Superior temporal gyrus (tissue), 1 donor: ENCODE data around the gene PRDM16.

Experiments used
- DNase-seq: peaks from one replicate; pipeline ENCODE4 v3.0.0-alpha.2; 2016; ENCODE audit errors: extremely low spot score

PRDM16 gene

DNA sequence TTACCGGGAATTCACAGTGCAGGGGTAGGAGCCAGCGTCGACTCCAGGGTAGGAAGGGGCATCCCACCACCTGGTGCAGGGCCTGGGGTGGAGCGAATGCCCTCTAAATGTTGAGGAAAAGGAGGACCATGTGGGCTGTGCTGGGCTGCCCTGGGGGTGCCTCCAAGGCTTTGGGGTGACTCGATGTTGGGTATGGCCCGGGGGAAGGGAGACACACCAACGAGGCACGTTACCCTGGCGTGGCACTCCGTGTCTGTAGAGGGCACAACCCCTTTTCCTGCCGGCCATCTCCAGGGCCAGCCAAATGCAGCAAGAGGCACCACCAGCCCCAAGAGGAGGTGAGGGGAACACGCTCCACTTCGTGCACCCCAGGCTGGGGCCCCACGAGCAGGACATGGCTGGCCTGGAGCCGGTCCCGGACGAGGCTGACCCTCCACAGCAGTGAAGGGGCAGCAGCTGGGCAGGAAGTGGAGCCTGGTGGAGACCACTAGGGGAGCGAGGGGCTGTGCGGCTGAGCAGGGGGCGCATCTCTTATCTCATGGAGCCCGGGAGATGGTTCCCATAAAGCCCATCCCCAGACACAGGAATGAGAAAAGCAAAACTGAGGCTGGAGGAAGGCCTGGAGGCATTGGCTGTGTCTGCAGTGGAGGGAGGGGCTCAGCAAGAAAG, 36.5 kb upstream of the PRDM16 start:
- DNase-seq = no peak

DNA sequence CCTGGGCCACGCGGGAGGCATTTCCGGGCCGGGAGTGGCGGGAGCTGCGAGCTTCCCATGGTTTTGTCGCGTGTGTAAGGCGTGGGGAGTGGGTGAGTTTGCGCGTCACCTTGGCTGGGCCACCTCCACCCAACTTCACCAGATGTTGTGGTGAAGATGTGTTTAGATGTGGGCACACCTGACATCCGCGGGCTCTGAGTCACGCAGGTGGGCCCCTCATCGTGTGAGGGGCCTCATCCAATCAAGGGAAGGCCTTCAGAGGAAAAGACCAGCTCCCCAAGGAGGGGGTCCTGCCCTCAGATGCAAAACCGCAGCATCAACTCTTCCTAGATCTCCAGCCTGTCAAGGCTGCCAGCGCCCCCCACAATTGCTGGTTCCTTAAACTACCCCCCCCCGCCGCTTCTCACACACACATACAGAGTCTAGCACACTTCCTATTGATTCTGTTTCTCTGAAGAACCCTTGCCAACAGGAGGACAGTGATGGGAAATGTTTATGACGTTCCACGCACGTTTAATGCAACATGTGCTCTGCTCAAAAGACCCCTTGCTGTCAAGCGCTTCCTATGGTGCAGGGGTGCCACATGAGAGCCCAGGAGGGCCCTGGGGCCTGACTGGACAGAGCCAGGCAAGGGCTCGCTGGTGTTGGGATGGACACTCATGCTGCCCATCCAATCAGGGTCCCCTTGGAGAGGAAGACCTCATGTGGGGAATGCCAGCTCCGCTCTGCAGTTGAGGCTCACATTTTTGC, 35.8 kb upstream of the PRDM16 start:
- DNase-seq = no peak

DNA sequence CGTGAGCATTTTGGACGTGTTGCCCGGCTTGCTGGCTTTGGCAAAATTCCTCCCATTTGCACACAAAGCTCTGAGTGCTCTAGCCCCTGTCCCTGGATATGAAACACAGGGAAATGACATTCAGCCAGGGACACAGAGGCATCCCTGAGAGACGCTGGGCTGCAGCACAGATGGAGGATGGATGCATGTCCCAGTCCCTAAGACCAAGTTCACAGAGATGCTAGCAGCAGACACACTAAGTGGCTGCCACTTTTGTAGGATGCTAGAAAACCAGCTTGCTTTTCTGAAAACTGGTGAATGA, 35.3 kb upstream of the PRDM16 start:
- no peak for DNase-seq

DNA sequence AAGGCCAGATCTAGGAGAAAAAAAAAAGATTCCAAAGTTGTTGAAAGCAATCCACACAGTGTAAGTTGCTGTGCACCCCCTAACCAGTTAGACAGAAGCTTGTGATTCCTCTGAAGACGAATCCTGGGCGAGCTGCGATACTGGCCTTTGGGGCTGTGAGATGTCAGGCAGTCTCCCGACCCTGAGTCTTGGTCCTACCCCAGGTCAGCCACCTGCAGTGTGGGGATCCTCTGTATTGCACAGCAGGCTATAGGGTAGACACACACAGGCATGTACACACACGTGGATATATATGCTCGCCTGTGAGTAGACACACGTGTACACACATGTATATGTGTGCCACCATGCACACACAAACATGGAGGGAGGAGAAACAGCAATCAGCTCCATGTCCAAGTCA, 34.8 kb upstream of the PRDM16 start:
- DNase-seq = no peak

DNA sequence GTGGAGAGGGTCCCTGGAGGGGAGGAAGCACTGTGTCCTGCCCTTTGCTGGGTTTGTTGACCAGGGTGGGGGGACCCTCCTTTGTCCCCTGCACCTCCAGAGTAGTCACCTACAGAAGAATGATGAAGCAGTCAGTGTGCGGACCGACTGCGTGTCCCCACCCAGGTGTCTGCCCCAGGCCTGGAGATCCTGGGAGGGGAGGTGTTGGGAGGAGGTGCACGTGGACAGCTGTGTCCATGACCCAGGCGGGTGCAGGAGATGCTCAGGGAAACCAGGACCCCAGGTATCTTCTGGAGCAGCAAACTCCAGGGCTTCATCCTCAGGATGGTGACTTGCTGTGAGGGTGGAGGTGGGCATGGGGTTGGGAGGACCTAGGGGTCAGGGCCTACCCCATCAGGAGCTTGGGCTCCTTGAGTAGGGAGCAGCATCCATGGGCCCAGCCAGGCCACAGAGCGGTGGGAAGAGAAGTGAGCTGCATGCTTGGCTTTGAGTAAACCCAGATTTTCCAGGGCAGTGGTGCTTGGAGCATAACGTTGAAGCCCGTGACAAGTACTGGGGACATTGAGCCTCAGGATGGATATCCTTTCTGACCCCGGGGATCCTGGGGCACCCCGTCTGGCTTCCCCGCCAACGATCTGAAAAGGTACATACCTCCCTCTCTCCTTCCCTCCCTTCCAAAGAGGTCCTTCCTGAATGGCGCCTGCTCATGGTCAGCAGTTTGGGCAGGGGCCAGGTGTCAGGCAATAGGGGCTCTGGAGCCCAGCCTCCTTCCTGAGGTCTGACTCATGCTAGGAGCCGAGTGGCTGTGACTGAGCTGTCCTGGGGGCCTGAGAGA, 34.1 kb upstream of the PRDM16 start:
- DNase-seq = no peak

DNA sequence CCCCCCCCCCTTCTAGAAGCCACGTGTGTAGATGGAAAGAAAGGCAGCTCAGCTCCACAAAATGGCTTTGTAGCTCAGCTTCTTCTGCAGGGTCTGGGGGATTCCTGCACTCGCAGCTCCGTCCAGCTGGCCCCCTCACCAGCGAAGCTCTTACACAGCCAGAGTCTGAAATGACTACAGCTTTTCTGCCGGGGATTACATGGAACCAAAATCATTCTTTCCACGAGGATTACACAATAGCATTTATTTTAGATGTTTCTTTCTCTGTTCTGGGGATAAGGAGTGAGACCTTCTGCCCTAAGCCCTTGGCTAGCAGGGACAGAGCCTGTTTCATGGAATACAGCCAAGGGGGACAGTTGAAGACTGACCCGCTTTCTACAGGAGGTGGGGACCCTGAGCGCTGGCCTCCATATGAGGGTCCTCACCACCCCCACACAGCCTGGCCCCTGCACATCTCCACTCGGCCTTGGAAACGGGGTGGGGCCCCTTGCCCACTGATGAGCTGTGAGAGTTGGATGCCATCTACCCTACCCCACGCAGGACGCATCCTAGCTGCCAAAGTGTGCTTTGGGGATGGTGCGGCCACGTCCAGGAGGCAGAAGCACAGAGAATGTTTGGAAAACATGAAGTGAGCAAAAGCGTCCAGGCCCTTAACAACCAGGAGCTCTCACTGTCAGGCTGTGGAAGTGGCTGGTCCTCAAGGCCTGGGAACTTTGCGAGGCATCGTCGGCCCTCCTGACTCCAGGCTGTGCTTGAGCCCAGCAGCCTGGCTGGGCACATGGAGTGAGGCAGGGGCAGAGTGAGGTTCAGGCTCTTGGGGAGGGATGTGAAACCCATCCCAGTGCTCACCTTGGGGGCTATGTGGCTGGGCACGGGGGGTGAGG, 33.2 kb upstream of the PRDM16 start:
- no peak for DNase-seq

DNA sequence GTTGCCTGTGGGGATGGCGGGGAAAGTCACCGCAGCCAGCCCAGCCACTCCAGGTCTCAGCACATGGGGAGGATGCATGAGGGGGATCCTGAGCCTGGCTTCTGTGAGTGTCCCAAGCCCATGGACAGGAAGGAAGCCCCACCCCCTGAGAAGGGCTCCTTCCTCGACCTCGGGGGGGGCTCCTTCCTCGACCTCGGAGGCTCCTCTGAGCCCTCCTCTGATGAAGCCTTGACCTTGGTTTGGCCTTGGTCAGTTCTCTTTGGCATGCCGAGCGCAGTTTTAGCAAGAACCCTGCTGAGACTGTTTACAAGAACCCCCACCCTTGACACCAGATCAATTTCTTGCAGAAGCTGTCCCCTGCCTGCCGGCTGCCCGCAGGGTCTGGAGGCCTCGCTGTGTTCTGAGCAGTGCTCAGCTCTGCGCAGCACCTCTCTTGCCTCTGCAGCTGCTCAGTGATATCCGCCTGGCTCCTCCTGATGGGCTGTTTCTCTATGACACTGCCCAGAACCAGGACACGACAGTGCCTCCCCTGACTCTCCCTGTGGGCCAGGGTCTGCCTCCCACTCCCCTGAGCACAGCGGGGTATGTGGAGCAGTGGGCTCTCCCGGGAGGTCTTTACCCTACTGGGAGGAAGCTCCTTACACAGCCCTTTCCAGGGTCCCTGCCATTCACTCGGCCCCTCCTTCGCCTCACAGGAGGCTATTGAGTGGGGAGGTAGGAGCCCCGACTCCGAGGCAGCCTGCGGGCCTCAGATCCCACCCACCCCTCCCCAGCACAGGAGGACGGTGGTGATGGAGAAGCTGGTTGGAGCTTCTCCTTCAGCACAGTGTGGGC, 32.3 kb upstream of the PRDM16 start:
- DNase-seq = no peak

DNA sequence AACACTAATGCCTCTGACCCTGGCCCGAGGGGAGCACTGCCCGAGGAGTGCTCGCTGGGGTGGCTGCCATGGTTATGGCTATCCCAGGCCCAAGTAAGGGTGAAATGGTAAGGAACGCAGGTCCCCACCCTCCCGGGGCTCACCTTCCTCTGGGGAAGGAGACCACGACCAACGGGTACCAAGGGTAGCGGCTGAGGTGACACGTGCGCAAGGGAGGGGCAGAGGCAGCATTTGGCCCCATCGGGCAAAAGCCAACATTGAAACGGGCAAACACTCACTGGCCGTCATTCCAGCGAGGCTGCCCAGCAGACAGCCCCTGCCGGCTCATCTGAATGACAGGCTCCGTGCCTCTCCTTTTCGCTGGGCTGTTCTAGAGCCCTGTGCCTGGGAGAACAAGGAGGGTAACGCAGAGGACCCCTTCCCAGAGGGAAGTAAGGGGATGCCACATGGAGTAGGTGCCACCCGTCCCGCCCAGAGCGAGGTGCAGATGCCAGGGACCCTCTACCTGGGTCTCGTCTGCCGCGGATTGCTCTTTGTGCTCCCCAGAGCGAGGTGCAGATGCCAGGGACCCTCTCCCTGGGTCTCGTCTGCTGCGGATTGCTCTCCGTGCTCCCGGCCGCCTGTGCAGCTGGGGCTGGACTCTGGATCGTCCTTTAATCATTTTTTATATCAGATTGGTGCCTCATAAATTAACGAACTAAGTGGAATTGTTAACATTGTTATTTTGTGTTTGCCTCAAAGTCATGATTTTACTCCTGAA, 31.5 kb upstream of the PRDM16 start:
- DNase-seq = no peak

DNA sequence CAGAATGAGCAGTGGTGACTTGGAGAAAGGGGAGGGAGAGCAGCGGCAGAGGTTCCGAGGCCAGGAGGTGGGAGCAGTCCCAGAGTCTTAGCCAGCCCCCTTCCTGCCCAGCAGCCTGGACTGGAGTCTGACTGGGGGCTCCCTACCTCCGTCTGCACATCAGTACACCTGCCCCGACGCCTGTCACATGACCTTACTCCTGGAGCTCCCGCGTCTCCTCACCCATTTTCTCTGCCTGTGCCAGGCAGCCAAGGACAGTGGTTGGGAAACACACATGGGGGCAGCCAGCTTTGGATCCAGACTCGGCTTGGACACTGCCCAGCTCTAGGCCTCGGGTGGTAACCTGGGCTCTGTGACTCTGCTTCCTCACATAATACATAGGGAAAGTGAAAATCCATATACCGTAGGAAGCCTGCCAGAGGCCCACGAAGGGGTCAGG, 30.9 kb upstream of the PRDM16 start:
- DNase-seq = no peak

DNA sequence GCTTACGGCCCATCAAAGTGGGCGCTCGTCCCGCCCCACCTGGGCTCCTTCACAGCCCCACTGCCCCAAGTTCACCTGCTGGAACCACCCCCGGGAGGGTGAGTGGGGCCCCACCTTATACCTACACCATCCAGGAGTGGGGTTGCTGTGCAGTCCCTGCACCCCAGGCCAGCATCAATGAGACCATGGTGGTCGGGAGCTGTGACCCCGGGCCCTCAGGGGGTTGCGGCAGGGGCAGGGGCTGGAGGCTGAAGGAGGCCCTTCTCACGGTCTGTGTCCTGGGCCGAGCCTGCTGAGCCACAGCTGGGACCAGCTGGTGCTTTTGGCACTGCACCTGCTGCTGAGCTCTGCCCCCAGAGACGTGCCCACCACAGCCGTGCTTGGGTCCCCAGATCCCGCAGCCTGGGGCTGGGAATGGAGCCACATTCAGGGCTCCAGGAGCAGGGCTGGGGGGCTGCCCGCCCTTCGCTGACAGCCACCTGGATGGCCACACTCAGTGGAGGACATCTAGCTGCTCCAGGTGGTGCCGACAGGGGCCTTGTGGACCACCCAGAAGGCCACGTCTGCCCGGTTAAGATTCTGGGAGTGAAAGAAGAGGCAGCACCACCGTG, 30.3 kb upstream of the PRDM16 start:
- DNase-seq = no peak

DNA sequence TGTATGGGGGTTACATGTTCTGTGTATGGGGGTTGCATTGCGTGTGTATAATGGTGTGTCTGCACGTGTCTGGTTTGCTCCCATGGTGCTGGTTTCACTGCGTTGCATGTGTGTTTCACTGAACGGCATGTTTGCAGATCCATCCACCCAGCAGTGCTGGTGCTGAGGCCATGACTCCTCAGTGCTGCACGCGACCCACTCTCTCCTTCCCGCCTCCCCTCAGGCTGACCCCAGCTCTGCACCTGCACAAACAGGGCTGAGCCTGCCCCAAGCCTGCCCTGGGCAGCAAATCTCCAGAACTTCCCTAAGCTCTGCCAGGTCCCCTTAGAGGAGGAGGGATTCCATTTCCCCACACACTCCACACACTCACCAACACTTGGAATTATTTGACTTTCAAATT, 29.0 kb upstream of the PRDM16 start:
- no peak for DNase-seq

DNA sequence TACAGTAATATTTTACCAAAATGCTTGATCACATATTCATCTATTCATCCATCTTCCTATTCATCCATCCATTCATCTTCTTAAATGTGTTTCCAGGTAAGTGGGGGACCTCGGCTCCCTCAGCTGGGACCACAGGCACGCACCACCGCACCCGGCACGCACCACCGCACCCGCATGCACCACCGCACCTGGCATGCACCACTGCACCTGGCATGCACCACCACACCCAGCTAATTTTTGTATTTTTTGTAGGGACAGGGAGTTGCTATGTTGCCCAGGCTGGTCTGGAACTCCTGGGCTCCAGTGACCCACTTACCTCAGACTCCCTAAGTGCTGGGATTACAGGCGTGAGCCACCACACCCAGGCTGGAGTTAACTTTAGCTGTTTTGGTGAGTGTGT, 26.5 kb upstream of the PRDM16 start:
- no peak for DNase-seq

DNA sequence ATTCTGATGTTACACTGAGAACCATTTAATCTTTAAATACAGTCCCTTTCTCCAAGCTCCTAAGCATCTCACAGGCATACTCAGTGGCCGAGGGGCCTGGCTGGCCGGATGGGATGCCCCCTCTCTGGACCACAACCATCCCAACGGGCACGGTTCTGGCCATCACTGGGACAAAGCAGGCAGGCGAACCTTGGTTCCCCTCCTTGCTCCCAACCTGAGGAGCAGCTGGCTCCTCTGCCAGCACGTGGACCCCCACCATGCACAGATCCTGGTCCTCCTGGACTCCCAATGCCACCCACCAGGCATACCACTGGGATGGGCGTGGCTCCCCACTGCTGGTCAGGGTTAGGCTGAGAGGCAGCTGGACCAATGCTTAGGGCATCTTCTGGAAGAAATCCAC, 19.8 kb upstream of the PRDM16 start:
- no peak for DNase-seq

DNA sequence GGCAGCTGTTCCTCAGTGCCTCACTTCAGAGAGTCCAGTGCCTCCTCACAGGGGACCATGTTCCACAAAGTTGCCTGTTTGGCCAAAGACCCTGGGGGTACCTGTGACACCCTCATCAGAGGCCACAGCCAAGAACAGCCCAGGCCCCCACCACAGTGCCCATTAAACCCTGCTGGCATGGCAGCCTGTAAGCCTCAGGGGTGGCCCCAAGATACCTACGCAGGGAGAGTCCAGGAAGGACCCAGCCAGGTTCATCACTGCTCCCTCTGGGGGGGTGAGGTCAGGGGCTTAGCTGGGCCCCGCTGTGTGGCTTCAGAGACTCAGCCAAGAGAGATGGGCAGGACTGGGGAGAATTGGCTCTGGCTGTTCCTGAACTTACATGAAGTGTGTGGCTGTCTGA, 19.1 kb upstream of the PRDM16 start:
- no peak for DNase-seq

DNA sequence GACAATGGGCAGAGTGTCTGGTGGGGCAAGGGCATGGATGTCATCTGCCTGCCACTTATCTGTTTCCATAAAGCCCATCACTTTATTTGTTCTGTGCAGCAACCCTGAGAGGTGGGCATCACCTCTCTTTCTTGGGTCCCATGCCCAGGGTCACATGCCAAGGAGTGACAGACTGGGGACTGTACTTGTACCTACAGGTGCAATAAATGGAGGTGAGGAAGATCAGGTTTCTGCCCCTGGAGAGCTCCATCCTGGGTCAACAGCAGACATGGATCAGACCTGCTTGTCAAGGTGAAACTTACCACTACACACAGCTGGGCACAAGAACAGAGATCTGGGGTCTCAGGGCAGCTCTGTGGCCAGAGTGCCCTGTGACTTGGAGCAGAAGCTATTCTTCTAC, 18.4 kb upstream of the PRDM16 start:
- no peak for DNase-seq

DNA sequence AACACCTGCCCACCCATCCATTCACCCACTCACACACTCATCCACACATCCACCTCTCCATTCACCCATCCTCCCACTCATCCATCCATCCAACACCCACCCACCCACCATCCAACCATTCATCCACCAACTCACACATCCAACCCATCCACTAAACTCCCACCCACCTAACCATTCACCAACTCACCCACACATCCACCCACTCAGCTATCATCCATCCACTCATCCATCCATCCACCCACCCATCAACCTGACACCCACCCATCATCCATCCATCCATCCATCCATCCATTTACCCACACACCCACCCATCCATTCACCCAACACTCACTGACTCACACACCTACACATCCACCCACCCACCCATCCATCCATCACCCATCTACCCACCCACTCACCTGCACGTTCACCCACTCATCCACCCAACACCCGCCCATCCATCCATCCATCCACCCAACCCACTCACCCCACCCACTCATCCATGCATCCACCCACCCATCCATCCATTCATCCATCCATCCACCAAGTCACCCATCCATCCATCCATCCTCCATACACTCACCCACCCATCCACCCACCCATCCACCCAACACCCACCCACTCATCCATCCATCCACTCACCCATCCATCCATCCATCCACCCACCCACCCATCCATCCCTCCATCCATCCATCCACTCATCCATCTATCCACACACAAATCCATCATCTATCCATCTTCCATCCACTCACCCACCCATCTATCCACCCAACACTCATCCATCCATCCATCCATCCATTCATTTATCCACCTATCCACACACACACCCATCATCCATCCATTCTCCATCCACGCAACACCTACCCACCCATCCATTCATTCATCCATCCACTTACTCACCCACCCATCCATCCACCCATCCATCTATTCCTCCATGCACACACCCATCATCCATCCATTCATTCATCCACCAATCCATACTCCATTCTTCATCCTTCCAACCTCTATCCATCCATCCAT, 17.4 kb upstream of the PRDM16 start:
- no peak for DNase-seq

DNA sequence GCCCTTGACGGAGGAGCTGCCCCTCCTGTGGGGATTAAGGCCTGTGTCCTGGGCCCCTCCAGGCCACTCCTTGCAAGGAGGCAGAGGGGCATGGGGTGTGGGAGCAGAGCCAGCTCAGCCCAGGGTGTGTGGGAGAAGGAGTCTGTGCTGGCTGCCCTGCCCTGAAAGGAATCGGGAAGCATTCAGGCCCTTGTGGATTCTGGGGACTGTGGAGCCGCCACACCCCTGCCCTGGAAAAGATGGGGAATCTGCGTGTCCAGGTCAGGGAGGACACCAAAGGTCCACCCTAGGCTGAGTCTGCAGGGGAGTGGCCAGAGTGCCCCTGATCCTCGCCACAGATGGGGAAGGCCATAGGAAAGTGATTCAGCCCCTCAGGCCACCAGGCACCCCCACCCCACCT, 16.5 kb upstream of the PRDM16 start:
- no peak for DNase-seq

DNA sequence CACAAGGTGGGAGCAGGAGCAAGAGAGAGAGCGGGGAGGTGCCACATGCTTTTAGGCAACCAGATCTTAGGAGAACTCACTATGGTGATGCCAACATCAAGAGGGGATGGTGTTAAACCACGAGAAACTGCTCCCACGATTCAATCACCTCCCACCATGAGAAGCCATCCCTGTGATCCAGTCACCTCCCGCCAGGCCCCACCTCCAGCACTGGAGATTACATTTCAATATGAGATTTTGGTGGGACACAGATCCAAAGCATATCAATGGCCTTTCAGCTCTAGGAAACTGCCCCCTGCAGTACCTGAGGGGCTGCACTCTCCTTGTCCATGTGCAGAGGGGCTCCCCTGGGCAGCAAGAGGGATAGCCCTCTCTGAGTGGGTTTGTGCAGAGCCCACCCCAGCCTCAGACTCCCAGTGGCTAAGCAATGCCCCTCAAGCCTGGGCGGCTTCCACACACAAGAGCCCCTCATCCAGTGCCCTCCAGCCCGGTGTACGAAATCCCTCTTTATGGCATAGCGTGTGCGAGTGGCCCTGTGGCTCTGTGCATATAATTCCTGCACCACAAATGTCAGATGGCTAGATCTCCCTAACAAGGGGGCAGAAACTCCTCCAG, 15.5 kb upstream of the PRDM16 start:
- no peak for DNase-seq
